SIG-M5 (cell line): ENCODE data around the gene NCOR2.

Experiments
- DNase-seq: peaks from one replicate; lab custom pipeline; 2025; lab: John Stamatoyannopoulos, UW

Gene NCOR2

DNA sequence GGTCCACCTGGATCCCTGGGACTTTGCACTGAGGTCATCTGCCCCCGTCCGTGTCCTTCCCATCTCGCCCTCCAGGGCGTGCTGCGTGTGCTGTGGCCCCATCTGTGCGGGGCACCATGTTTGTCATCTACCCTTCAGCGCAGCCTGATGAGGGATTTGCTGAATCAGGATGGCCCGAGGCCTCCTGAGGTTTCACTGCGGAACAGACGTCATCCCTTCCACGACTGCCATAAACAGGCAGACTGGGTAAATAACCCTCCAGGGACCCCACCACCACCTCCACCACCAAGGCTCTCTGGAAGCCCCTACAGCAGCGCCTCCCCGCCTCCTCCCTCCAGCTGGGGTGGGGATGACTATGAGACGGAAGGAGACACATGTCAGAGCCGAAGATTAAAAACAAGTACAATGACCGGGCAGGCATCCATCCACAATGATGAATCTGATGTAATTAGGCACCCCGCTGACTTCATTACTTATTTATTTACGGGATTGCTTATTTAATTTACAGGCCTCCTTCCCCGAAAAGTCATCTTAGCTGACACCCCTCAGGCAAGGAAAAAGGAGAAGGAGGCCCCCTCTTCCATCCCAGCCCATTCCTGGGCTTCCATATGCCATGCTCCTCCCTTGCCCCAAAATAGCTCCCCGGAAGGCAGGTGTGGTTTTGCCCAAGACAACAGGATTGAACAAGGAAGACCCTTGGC, 39.4 kb downstream of the NCOR2 start:
- no peak for DNase-seq

GRCh38 chr12:124525927-124526692, 41.3 kb downstream of the NCOR2 start:
- DNase-seq = no peak

DNA sequence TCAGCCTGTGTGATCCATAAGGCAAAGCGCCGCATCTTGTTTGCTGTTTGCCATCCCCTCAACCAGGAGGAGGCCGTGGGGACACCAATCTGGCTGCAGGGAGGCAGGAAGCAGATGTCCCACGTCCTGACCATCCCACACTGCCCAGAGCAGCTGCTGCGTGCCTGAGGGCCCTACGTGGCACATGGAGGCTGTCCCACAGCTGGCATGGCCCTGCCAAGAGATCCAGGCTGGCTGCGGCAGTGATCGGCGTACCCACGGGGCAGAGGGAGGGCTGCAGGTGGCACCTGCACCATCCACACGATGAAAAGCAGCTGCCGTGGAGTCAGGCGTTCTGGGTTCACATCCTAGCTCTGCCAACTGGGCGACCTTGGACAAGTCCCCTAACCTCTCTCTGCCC, 42.0 kb downstream of the NCOR2 start:
- no peak for DNase-seq

- no peak for DNase-seq
Measured at GRCh38 chr12:124524231-124524925, 43.0 kb downstream of the NCOR2 start.

DNA sequence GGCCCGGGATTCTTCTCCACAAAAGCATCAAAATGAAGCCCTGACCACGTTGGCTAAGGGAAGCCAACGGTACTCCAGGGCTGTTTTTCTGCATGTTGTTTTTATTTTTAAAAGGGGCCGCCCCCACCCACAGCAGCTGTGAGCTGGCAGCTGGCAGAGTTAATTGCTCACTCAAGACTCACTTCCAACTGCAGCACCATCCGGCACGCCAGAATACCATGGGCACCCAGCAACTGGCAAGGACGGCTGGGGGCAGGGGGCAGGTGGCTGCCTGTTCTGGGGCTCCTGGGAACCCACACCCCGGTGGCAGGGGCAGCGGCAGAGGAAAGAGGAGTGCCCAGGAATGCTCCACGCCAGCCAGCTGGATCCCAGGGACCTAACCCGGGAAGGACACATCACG, 44.3 kb downstream of the NCOR2 start:
- no peak for DNase-seq

GRCh38 chr12:124520907-124521306, 46.5 kb downstream of the NCOR2 start:
- DNase-seq = no peak

DNA sequence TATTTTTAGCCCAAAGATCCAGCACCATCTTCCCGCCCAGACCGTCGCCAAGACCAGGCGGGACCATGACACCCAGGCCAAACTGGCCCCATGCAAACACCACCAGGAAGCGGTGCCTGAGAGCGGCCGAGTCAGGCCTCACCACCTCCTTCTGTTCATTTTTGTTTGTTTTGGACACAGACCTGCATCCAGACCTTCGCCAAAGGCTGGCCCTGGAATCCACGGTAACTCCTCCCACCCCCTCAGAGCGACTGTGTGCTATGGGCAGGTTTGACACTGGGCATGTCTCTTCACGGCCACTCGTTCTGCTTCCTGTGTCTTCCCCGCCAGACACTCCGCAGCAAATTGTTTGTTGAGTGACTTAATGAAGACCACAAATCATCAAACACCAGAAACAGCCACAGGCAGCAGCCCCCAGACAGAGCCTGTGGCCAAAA, 47.1 kb downstream of the NCOR2 start:
- DNase-seq = no peak

- DNase-seq = no peak
Measured at GRCh38 chr12:124519746-124520145, 47.7 kb downstream of the NCOR2 start.

DNA sequence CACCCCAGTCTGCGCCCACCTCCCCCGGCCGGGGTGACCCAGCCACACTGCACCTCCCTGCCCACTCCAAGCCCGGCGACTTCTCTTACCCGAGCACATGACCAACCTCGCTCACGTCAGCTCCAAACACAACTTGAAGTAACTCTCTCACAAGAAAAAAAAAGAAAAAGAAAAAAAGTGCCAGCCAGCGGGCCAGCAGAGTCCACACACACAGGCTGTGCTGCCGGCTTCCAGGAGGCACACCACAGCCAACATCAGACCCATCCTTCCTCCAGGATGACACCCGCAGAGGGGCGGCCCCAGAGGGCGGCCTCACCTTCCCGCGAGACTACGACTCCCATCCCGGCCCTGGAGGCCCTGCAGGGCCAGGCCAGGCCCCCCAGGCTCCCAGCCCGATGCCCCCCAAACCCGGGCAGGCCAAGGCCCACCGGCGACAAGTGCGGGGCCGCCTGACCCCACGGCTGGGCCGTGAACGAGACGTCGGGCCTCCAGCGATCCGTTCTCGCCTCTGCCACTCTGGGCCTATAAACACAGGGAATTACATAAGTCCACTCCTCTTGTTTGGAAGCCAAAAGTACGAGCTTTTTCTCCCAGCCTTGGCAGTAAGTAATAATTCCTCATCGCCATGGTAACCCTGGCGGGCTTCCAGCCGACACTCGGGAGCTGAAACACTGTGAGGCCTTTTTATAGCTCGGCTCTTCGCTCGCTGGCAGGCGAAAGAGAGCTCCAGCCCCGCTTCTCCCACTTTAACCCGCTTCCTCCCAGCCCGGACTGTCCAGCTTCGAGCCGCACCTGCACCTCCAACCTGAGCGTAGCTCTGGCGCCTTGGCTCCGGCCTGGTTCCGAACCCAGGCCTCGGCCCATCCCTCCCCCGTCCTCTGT, 49.1 kb downstream of the NCOR2 start:
- no peak for DNase-seq
